Trophoblast cell (in vitro differentiated cells and primary cell): ENCODE results near the gene DHX57.

Source experiments
- DNase-seq, 2 donors: peaks; one replicate each; pipeline ENCODE4 v3.0.0-alpha.2; 2016
- H2AFZ ChIP-seq: 2 replicates; pipeline ENCODE4 v1.6.1; 2013; ENCODE audit warnings: low read length, moderate library complexity, mild to moderate bottlenecking; ENCODE audit not compliant: insufficient read depth, poor library complexity
- H2AK5ac ChIP-seq: 2 replicates; pipeline ENCODE4 v1.6.1; 2013; ENCODE audit warnings: mild to moderate bottlenecking, low read length
- H2BK120ac ChIP-seq: 2 replicates; pipeline ENCODE4 v1.6.1; 2013; ENCODE audit warnings: low read length, mild to moderate bottlenecking, moderate library complexity; ENCODE audit not compliant: insufficient read depth, poor library complexity
- H2BK12ac ChIP-seq: 2 replicates; pipeline ENCODE4 v1.6.1; 2013; ENCODE audit warnings: mild to moderate bottlenecking, low read length, moderate library complexity
- H2BK5ac ChIP-seq: 2 replicates; pipeline ENCODE4 v1.6.1; 2013; ENCODE audit warnings: low read length, low read depth, moderate library complexity, mild to moderate bottlenecking; ENCODE audit not compliant: poor library complexity
- H3K14ac ChIP-seq: 2 replicates; pipeline ENCODE4 v1.6.1; 2013; ENCODE audit warnings: mild to moderate bottlenecking, low read length
- H3K18ac ChIP-seq: 2 replicates; pipeline ENCODE4 v1.6.1; 2013; ENCODE audit warnings: mild to moderate bottlenecking, low read length
- H3K23ac ChIP-seq: 2 replicates; pipeline ENCODE4 v1.6.1; 2013; ENCODE audit warnings: low read length
- H3K27ac ChIP-seq: 2 replicates; pipeline ENCODE4 v1.5.1; 2013; ENCODE audit warnings: low read depth, mild to moderate bottlenecking, inconsistent platforms, low read length, moderate library complexity
- H3K27me3 ChIP-seq: 2 replicates; pipeline ENCODE4 v1.6.1; 2013; ENCODE audit warnings: inconsistent platforms, mild to moderate bottlenecking, low read length, moderate library complexity; ENCODE audit not compliant: insufficient read depth
- H3K36me3 ChIP-seq, 2 experiments: 1 replicate in 1 of 2; 2 replicates in 1 of 2; pipeline ENCODE4 v1.6.1; 2013; ENCODE audit warnings: low read length in 2 of 2, mild to moderate bottlenecking in 2 of 2, moderate library complexity in 1 of 2; ENCODE audit not compliant: insufficient read depth in 2 of 2, control insufficient read depth in 1 of 2
- H3K4ac ChIP-seq: 2 replicates; pipeline ENCODE4 v1.6.1; 2013; ENCODE audit warnings: low read depth, mild to moderate bottlenecking, low read length, moderate library complexity
- H3K4me1 ChIP-seq, 2 experiments: 1 replicate in 1 of 2; 2 replicates in 1 of 2; pipeline ENCODE4 v1.6.1; 2013; ENCODE audit warnings: low read length in 2 of 2, mild to moderate bottlenecking in 2 of 2, moderate library complexity in 1 of 2; ENCODE audit not compliant: insufficient read depth in 2 of 2, control insufficient read depth in 1 of 2
- H3K4me2 ChIP-seq: 2 replicates; pipeline ENCODE4 v1.6.1; 2013; ENCODE audit warnings: inconsistent platforms, mild to moderate bottlenecking, low read length, moderate library complexity
- H3K4me3 ChIP-seq: 2 replicates; pipeline ENCODE4 v1.5.1; 2013; ENCODE audit warnings: mild to moderate bottlenecking, low read depth, low read length, inconsistent platforms
- H3K79me1 ChIP-seq: one replicate; pipeline ENCODE4 v1.6.1; 2013; ENCODE audit warnings: low read length
- H3K79me2 ChIP-seq: 2 replicates; pipeline ENCODE4 v1.6.1; 2013; ENCODE audit warnings: low read length, mild to moderate bottlenecking; ENCODE audit not compliant: control insufficient read depth, insufficient read depth, poor library complexity
- H3K9ac ChIP-seq: 2 replicates; pipeline ENCODE4 v1.6.1; 2013; ENCODE audit warnings: mild to moderate bottlenecking, low read length
- H3K9me3 ChIP-seq: 2 replicates; pipeline ENCODE4 v1.6.1; 2013; ENCODE audit warnings: low read depth, mild to moderate bottlenecking, control low read depth, inconsistent platforms, low read length; ENCODE audit not compliant: insufficient read depth
- H4K12ac ChIP-seq: 2 replicates; pipeline ENCODE4 v1.6.1; 2013; ENCODE audit warnings: low read depth, mild to moderate bottlenecking, low read length, moderate library complexity
- H4K8ac ChIP-seq: 2 replicates; pipeline ENCODE4 v1.6.1; 2013; ENCODE audit warnings: low read depth, mild to moderate bottlenecking, low read length, moderate library complexity
- H4K91ac ChIP-seq: one replicate; pipeline ENCODE4 v1.6.1; 2013; ENCODE audit warnings: low read depth, mild to moderate bottlenecking, low read length, moderate library complexity
- WGBS: extraction: QIAGEN DNeasy Blood & Tissue Kit; methylation state at CpG from one replicate; pipeline ENCODE4 v1.1.7; 2013; ENCODE audit warnings: missing lambda C conversion rate; ENCODE audit not compliant: insufficient read length, insufficient coverage; ENCODE audit errors: extremely low coverage; 5-methylcytosine and 5-hydroxymethylcytosine counted together

DHX57 gene

DNA sequence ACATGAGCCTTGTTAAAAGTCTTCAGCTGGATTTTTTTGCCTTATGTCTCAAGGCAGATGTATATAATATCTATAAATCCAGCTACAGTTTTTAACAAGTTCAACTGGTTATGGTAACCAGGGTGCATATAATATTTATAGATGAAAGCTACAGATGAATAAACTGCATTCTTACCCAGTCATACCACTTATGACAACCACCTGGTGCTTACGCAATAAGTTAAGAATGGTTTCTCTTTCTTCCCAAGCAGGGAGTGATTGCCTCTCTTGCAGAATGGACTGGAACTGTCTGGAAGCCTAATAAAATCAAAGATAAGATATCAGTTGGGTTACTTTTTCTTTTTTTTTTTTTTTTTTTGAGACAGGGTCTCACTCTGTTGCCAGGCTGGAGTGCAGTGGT lies 19.6 kb downstream of the DHX57 start:
- Histone ChIP-seq H3K4me2 (no peak overlapping the region), H3K9ac (no peak overlapping the region), H3K36me3 (peaks cover 13 to 21% of the 10 kb centered on the region in 2 experiments), H2AK5ac (no peak overlapping the region), H4K12ac (no peak overlapping the region), H3K18ac (no peak overlapping the region), H3K9me3 (no peaks in the 10 kb centered on the region), H2BK120ac (no peak overlapping the region), H3K4me1 (no peaks in the 10 kb centered on the region), H2BK5ac (no peak overlapping the region), H3K79me2 (no peaks in the 10 kb centered on the region), H3K27ac (no peak overlapping the region), H4K8ac (no peak overlapping the region), H3K4me3 (no peak overlapping the region), H3K23ac (no peak overlapping the region), H2BK12ac (no peak overlapping the region), H4K91ac (no peak overlapping the region), H3K14ac (no peak overlapping the region), H3K4ac (no peak overlapping the region), H3K27me3 (no peaks in the 10 kb centered on the region), H3K79me1 (no peaks in the 10 kb centered on the region), H2AFZ (no peak overlapping the region)
- DNase-seq: peak; percentile 42 to 92
- WGBS: no CpG with 5 or more reads among the region's 1 CpG

DNA sequence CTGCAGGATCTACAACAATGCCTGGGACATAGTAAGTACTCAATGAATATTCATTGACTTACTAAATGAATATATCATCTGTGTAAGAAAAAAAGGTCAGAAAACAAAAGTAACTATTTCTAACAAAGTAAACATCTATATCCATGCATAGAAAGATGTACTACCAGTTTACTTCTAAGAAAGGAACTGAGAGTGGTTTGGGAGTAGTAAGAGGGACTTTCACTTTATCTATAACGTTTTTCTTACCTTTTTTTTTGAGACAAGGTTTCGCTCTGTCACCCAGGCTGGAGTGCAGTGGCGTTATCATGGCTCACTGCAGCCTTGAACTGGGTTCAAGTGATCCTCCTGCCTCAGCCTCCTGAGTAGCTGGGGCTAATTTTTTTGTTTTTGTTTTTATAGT lies 25.7 kb downstream of the DHX57 start:
- H3K4me3 ChIP-seq: no peak overlapping the region
- H2AK5ac ChIP-seq: no peak overlapping the region
- H3K14ac ChIP-seq: no peak overlapping the region
- no peak overlapping the region for H2BK12ac ChIP-seq
- no peak overlapping the region for H2BK120ac ChIP-seq
- H3K4ac ChIP-seq: no peak overlapping the region
- no peak overlapping the region for H2AFZ ChIP-seq
- H3K4me1 ChIP-seq: peaks cover 3 to 4% of the 10 kb centered on the region in 2 experiments
- no peaks in the 10 kb centered on the region for H3K79me1 ChIP-seq
- H3K9me3 ChIP-seq: no peaks in the 10 kb centered on the region
- H4K8ac ChIP-seq: no peak overlapping the region
- no peak overlapping the region for H4K12ac ChIP-seq
- peaks cover 12 to 21% of the 10 kb centered on the region in 2 experiments for H3K36me3 ChIP-seq
- H3K27ac ChIP-seq: no peak overlapping the region
- no peak for DNase-seq
- no CpG with 5 or more reads among the region's 3 CpGs for WGBS
- no peaks in the 10 kb centered on the region for H3K79me2 ChIP-seq
- no peak overlapping the region for H2BK5ac ChIP-seq
- H3K23ac ChIP-seq: no peak overlapping the region
- no peak overlapping the region for H4K91ac ChIP-seq
- H3K27me3 ChIP-seq: no peaks in the 10 kb centered on the region
- no peak overlapping the region for H3K9ac ChIP-seq
- no peak overlapping the region for H3K18ac ChIP-seq
- H3K4me2 ChIP-seq: no peak overlapping the region

DNA sequence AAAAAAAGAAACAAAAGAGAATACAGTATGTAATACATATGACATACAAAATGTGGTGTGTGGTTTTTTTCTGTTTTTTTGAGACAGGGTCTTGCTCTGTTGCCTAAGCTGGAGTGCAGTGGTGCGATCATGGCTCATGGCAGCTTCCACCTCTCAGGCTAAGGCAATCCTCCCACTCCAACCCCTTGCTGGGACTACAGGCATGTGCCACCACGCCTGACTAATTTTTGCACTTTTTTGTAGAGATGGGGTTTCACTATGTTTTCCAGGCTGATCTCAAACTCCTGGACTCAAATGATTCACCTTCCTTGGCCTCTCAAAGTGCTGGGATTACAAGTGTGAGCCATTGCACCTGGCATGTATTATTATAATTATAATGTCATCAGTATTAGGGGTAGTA lies 38.9 kb downstream of the DHX57 start:
- no peak overlapping the region for H3K4ac ChIP-seq
- WGBS: no CpG with 5 or more reads among the region's 2 CpGs
- no peak overlapping the region for H4K12ac ChIP-seq
- no peak overlapping the region for H3K23ac ChIP-seq
- no peaks in the 10 kb centered on the region for H3K27me3 ChIP-seq
- H4K91ac ChIP-seq: no peak overlapping the region
- H3K36me3 ChIP-seq: peaks cover 12 to 13% of the 10 kb centered on the region in 2 experiments
- DNase-seq: no peak
- H3K4me3 ChIP-seq: no peak overlapping the region
- no peak overlapping the region for H2BK120ac ChIP-seq
- no peaks in the 10 kb centered on the region for H3K4me1 ChIP-seq
- H4K8ac ChIP-seq: no peak overlapping the region
- H3K27ac ChIP-seq: no peak overlapping the region
- no peaks in the 10 kb centered on the region for H3K79me1 ChIP-seq
- H3K4me2 ChIP-seq: no peak overlapping the region
- H3K18ac ChIP-seq: no peak overlapping the region
- no peak overlapping the region for H2AFZ ChIP-seq
- H3K79me2 ChIP-seq: no peaks in the 10 kb centered on the region
- no peak overlapping the region for H2BK5ac ChIP-seq
- no peak overlapping the region for H2AK5ac ChIP-seq
- H3K14ac ChIP-seq: no peak overlapping the region
- H3K9me3 ChIP-seq: no peaks in the 10 kb centered on the region
- H2BK12ac ChIP-seq: no peak overlapping the region
- H3K9ac ChIP-seq: no peak overlapping the region

DNA sequence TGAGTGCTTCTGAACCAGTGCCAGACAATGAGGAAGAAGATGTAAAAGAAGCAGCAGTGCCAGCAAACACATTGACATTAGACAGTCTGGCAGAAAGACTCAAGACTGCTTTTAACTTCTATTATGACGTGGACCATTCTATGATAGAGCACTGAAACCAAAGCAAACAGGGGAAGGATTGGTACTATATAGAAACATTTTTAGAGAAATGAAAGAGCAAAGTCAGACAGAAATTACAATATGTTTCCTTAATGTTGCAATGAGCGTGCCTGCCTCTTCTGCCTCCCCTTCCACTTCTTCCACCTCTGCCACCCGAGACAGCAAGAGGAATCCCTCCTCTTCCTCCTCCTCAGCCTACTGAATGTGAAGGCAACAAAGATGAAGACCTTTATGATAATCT lies 39.7 kb downstream of the DHX57 start:
- Histone ChIP-seq H3K36me3 (peaks cover 12 to 13% of the 10 kb centered on the region in 2 experiments), H3K23ac (no peak overlapping the region), H3K4me3 (no peak overlapping the region), H3K79me2 (no peaks in the 10 kb centered on the region), H3K4ac (no peak overlapping the region), H3K9ac (no peak overlapping the region), H3K9me3 (no peaks in the 10 kb centered on the region), H2BK5ac (no peak overlapping the region), H3K4me2 (no peak overlapping the region), H2AFZ (no peak overlapping the region), H2AK5ac (no peak overlapping the region), H3K27me3 (no peaks in the 10 kb centered on the region), H4K91ac (no peak overlapping the region), H3K27ac (no peak overlapping the region), H3K4me1 (no peaks in the 10 kb centered on the region), H2BK120ac (no peak overlapping the region), H4K8ac (no peak overlapping the region), H3K18ac (no peak overlapping the region), H2BK12ac (no peak overlapping the region), H3K79me1 (no peaks in the 10 kb centered on the region), H4K12ac (no peak overlapping the region), H3K14ac (no peak overlapping the region)
- no CpG with 5 or more reads among the region's 3 CpGs for WGBS
- peak in 1 of 2 donors; percentile 13 for DNase-seq
